ENCODE data around the gene SEC16A. TPM values are rescaled to one million over a fixed set of nuclear protein-coding genes. Genes with fewer than 3 reads are reported as not detected.

Gene SEC16A
- total and polyA plus RNA-seq, 8 donors = 14.6 to 105 (median 45.4) TPM

DNA sequence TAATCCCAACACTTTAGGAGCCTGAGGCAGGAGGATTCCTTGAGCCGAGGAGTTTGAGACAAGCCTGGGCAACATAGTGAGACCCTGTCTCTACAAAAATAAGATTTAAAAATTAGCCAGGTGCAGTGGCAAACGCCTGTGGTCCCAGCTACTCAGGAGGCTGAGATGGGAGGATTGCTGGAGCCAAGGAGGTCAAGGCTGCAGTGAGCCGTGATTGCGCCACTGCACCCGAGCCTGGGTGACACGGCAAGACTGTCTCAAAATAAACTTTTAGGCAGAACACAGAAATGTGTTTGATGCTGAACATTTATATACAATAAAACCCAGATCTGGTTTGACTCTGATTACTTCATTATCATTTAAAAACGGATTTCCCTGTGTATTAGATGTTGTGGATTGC is 77.4 kb downstream of the SEC16A start:
- Histone ChIP-seq H3K9me3 (no peaks in the 10 kb centered on the region), H3K4me3 (no peak overlapping the region), H3K4me1 (peaks cover 13 to 22% (median 18%) of the 10 kb centered on the region in 4 donors), H3K36me3 (peaks cover 32 to 63% (median 60%) of the 10 kb centered on the region in 4 donors), H3K27me3 (no peaks in the 10 kb centered on the region), H3K27ac (no peak overlapping the region)
- DNase-seq = no peak
- intact Hi-C loops (cut with DNase I; ENCODE audit: low total_unique reads) = loop anchor here (10.0 kb wide), 1 partner anchor 71 kb away; no protein-coding TSS in a partner anchor
- 83 to 91% (median 86%) methylated on average over 7 of the region's 7 CpGs for WGBS, 5 donors
- TF ChIP-seq, protein P1, sequence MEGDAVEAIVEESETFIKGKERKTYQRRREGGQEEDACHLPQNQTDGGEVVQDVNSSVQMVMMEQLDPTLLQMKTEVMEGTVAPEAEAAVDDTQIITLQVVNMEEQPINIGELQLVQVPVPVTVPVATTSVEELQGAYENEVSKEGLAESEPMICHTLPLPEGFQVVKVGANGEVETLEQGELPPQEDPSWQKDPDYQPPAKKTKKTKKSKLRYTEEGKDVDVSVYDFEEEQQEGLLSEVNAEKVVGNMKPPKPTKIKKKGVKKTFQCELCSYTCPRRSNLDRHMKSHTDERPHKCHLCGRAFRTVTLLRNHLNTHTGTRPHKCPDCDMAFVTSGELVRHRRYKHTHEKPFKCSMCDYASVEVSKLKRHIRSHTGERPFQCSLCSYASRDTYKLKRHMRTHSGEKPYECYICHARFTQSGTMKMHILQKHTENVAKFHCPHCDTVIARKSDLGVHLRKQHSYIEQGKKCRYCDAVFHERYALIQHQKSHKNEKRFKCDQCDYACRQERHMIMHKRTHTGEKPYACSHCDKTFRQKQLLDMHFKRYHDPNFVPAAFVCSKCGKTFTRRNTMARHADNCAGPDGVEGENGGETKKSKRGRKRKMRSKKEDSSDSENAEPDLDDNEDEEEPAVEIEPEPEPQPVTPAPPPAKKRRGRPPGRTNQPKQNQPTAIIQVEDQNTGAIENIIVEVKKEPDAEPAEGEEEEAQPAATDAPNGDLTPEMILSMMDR (IDR thresholded peaks at IDR 0.05) = no peak
- no peak for TF ChIP-seq POLR2A (IDR thresholded peaks at IDR 0.05)
- no peak for TF ChIP-seq POLR2AphosphoS5 (IDR thresholded peaks at IDR 0.05)
- TF ChIP-seq EP300 (IDR thresholded peaks at IDR 0.05) = no peak

DNA sequence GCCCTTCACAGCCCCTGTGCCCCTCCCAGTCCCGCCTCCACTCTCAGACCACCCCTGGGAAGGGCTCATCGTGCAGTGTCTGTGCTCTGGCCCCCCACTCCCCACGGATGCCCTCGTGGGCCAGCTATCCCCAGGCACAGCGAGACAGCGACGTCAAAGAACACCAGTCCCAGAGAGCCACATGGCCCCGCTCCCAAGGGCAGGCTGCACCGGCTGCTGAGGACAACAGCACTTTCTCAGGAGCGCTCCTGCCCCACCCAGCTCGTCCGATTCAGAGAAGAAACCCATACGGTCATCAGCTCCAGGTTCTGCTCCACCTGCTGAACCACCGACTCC is 78.1 kb downstream of the SEC16A start:
- TF ChIP-seq EP300 (IDR thresholded peaks at IDR 0.05) = no peak
- TF ChIP-seq POLR2AphosphoS5 (IDR thresholded peaks at IDR 0.05) = no peak
- no peak for TF ChIP-seq POLR2A (IDR thresholded peaks at IDR 0.05)
- TF ChIP-seq, protein P1 (IDR thresholded peaks at IDR 0.05) = no peak
- no peak for DNase-seq
- WGBS, 5 donors = 90 to 93% (median 92%) methylated on average over 14 of the region's 14 CpGs
- Histone ChIP-seq H3K27ac (no peak overlapping the region), H3K27me3 (no peaks in the 10 kb centered on the region), H3K9me3 (no peaks in the 10 kb centered on the region), H3K36me3 (peaks cover 32 to 63% (median 60%) of the 10 kb centered on the region in 4 donors), H3K4me1 (peaks cover 13 to 23% (median 20%) of the 10 kb centered on the region in 4 donors), H3K4me3 (no peak overlapping the region)
- intact Hi-C loops (cut with DNase I; ENCODE audit: low total_unique reads) = loop anchor here (10.0 kb wide), 1 partner anchor 70 kb away; no protein-coding TSS in a partner anchor

DNA sequence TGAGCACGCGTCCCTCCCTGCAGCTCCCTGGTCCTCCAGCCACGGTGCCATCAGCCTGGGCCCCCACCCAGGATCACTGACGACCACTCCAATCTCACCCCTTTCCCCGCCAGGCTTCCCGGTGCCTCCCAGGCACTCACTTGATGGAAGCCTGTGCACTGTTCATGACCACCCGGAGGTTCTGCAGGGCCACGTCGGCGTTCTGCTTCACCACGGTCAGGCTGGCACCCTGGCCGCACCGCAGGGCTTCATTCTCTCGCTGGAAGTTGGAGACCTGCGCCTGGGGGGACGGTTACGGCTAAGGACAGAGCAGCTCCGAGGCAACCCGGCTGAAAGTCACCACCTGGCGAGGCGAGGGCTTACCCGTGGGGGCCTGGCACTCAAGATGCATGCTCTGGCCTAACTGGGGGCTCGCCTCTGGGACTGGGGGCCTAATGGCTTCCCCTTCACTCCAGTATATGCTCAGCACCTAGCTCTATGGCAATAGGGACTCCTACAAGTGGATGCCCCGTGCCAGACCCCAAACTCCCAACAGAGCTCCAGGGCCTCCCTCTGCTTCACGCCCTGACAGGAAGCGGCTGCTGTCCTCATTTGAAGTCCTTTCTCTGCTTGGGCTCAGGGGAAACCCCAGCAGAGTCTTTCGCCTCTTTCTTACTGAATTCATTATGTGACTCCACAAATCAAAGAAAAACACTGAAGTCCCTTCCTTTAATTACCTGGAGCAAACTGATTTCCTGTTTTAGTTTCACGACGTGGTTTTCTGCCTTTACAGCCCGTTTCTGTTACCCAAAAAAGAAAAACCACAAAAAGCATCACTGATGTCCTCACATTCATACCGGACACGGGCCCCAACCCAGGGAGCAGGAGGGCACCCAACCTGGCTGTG is 78.7 kb downstream of the SEC16A start:
- 84 to 89% (median 89%) methylated on average over 18 to 32 of the region's 32 CpGs for WGBS, 5 donors
- TF ChIP-seq POLR2AphosphoS5 (IDR thresholded peaks at IDR 0.05) (no peak), EP300 (IDR thresholded peaks at IDR 0.05) (no peak), POLR2A (IDR thresholded peaks at IDR 0.05) (no peak)
- TF ChIP-seq, protein P1 (IDR thresholded peaks at IDR 0.05) = no peak
- no peak for DNase-seq
- Histone ChIP-seq H3K9me3 (no peaks in the 10 kb centered on the region), H3K4me1 (peaks cover 11 to 22% (median 19%) of the 10 kb centered on the region in 4 donors), H3K27me3 (no peaks in the 10 kb centered on the region), H3K4me3 (no peak overlapping the region), H3K27ac (no peak overlapping the region), H3K36me3 (peaks cover 32 to 63% (median 60%) of the 10 kb centered on the region in 4 donors)
- intact Hi-C loops (cut with DNase I; ENCODE audit: low total_unique reads) = loop anchor here (10.0 kb wide), 1 partner anchor 69 kb away; no protein-coding TSS in a partner anchor

DNA sequence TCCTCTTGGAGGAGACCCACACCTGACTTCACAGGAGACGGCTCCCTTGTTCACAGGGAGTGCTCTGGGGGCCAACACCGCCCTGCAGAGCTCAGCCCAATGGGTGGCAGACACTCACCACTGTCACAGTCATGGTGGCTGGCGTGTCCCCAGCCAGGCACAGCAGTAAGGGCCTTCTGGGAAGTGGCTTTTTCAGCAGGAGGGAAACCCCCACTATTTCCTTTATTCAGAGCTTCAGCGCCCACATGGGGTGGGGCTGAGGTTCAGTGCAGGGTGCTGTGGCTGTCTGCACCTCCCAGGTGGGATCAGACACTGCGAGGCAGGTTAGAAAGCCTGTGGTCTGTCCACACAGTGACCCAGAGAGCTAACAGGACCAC is 79.3 kb downstream of the SEC16A start:
- 73 to 92% (median 85%) methylated on average over 5 of the region's 5 CpGs for WGBS, 5 donors
- peaks cover 12 to 22% (median 21%) of the 10 kb centered on the region in 4 donors for H3K4me1 ChIP-seq
- no peak overlapping the region for H3K4me3 ChIP-seq
- TF ChIP-seq EP300 (IDR thresholded peaks at IDR 0.05) (no peak), POLR2AphosphoS5 (IDR thresholded peaks at IDR 0.05) (no peak), POLR2A (IDR thresholded peaks at IDR 0.05) (no peak)
- TF ChIP-seq, protein P1 (IDR thresholded peaks at IDR 0.05) = no peak
- no peak overlapping the region for H3K27ac ChIP-seq
- H3K9me3 ChIP-seq = no peaks in the 10 kb centered on the region
- peak in 1 of 2 donors; percentile 43 for DNase-seq
- H3K27me3 ChIP-seq = no peaks in the 10 kb centered on the region
- intact Hi-C loops (cut with DNase I; ENCODE audit: low total_unique reads) = loop anchor here (10.0 kb wide), 1 partner anchor 69 kb away; no protein-coding TSS in a partner anchor
- H3K36me3 ChIP-seq = peaks cover 32 to 66% (median 60%) of the 10 kb centered on the region in 4 donors

Data from stomach (tissue), 9 donors.